Occipital lobe (tissue), 3 donors: ENCODE data around the gene SASS6. TPM values are rescaled to one million over a fixed set of nuclear protein-coding genes. Genes with fewer than 3 reads are reported as not detected.
"Not testable (repeated sequence)": the region's sequence is repeated elsewhere in the genome, so short reads cannot be mapped to it uniquely, and the experiment has no call there.

Experiments used
- DNase-seq: peaks from one replicate; lab custom pipeline; 2025; lab: John Stamatoyannopoulos, UW
- small RNA-seq: library from RNA; depleted of rRNA; stranded (forward); fragments of <200 nt; gene quantifications from one replicate; pipeline ENCODE3, GENCODE V24; 2014
- total RNA-seq: library from RNA; depleted of rRNA; stranded (reverse); fragments of >200 nt; gene quantifications from one replicate; pipeline ENCODE4 v1.2.3, GENCODE V29; 2014

The SASS6 gene
- total RNA-seq, 1 donor from 2014 or later: 4.7 TPM

DNA sequence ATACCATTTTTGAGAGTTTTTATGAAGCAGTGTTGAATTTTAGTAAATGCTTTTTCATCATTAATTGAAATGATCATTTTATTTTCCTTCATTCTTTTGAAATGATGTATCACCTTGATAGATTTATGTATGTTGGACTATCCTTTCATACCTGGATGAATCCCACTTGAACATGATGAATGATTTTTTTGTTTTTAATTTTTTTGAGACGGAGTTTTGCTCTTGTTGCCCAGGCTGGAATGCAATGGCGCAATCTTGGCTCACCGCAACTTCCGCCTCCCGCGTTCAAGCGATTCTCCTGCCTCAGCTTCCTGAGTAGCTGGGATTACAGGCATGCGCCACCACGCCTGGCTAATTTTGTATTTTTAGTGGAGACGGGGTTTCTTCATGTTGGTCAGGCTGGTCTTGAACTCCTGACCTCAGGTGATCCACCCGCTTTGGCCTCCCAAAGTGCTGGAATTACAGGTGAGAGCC is 85.5 kb downstream of the SASS6 start:
- not testable (repeated sequence) for DNase-seq

- DNase-seq: no peak
These were observed 87.5 kb downstream of the SASS6 start for GRCh38 chr1:100045206-100045605.

DNA sequence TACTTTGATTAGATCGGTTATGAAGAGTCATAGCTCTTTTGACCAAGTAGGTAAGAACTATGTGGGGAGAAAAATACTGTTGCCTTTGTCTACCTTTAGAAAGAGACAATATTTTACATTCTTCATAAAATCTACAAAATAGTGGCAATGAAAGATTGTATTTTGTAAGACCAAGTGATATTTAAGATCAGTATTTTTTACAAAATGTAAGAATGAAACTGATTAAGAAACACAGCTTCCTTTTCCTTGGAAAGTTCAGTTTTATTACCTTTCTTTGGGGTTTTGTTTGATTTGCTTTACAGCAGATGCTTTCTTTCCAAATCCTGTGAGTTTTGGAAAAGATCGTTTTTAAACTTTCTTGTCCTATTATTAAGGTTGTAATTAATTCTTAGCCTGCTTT is 93.1 kb downstream of the SASS6 start:
- no peak for DNase-seq

DNA sequence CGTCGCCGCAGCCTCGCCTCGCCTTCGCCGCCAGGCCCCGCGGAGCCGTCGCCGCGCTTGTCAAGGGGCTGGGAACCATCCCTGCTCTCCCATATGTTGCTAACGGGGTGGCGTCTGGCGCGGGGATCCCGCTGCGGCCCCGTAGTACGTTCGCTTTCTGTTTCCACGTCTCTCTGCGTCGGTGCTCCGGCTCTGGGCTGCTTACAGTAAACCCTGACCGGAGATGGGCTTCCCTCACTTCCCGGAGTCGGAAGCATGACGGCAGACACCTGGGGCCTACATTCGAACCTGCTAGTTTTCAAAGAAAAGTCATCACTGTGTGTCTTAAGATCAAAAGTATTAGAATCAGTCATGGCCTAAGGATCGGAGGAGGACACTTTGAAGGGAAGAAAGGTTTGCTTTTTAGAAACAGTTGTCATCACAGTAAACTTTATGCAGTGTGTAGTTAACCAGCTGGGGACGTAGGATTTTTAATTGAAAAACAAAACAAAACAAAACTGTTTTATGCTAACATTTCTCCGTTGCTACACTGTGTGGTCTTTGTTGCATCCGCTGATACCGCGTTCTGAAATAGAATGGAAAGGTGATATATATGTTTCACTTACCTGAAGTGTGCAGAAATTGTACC is 94.0 kb downstream of the SASS6 start:
- peak; percentile 64 for DNase-seq

DNA sequence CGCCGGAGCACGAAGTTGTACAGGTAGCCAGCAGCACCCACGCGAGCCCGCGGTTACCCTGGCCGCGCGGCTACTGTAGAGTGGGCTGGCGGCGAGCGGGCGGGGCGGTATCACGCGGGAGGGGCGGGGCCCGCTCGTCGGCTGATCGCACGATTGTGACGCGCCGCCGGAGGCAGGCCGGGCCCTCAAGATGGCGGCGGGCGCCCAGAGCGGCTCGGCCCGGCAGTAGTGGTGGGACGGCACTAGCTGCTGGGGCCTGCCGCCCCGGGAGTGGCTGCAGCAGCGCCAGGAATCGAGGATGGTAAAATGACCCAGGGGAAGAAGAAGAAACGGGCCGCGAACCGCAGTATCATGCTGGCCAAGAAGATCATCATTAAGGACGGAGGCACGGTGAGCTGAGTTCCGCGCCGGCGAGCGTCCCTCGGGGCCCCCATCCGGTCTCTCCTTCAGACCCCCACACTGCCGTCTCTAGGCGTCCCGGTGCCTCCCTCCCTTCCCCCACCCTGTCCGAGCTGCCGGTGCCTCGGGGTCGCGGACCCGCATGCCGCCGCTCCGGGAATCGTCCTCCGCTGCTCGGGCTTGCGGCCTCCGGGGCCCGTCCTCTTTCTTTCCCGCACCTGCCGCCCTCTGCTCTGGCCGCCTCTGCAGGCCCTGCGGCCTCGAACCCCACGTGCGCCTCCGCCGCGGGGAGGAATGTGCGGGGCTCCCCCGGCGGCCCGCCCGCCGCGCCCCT is 94.6 kb downstream of the SASS6 start:
- peak; percentile 83 for DNase-seq

GRCh38 chr1:100037656-100037926 is 95.1 kb downstream of the SASS6 start:
- DNase-seq: no peak

DNA sequence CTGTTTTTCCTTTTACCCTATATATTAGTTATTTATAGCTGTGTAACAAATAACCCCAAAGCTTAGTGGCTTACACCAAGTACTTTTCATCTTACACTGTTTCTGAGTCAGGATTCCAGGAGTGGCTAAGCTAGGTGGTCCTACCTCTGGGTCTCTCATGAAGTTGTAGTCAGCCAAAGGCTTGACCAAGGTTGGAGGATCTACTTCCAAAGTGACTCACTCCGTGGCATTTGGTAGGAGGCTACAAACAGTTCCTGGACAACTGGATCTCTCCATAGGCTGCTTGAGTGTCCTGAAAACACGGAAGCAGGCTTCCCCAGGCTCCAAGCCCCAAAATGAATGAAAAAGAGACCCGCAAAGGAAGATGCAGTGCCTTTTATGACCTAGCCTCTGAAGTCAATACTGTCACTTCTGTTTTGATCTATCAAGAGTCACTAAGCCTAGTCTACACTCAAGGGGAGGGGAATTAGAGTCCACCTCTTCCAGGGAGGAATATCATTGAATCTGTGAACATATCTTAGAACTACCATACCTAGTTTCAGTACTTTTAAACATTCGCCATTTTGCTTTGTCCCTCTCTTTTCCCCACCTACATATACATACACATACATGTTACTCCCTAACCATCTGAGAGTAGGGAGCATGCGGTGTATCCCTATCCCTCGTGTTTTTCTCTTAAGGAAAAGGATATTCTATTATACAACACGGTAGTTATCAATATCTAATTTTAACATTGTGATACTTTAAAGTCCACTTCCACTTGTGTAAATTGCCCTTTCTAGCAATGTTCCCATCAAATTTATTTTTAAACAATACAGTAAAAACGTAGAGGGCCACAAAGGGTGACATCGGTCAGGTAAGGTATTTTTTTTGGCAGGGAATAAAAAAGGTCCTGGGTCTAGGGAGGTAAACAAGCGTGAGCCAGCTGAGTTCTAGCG is 95.7 kb downstream of the SASS6 start:
- no peak for DNase-seq

GRCh38 chr1:100035214-100035613 is 97.5 kb downstream of the SASS6 start:
- no peak for DNase-seq

DNA sequence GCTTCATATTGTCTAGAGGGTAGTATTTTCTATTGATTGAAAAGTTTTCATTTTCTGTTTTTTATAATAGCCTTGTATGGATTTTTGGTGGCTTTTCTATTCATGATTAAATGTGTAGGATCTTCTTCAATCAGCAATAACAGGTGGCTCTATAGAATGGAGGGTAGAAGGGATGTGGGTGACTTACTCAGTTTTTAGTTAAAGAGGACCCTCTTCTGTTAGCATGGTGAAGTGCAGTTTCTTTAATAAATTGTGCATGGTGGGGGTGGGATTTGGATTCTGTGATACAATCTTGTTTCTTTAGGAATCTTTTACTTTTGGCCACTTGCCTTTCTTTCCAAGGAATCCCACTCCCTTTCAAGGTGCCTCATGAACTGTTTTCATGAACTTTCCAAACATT is 98.3 kb downstream of the SASS6 start:
- no peak for DNase-seq

Small RNAs within 50 kb of the gene (small RNA-seq; reads per million reads assigned to genes)
- gene AC093019.1: not detected

Other genes with a start within 250 kb of the SASS6 start
- gene SLC35A3, start 162.9 kb downstream of the SASS6 start, total RNA-seq: 44.1 TPM
- 33.8 TPM for gene TRMT13, start 233 bp upstream of the SASS6 start, total RNA-seq
- gene LRRC39, start 45.3 kb upstream of the SASS6 start, total RNA-seq: 8.0 TPM
- gene DBT, start 116.9 kb upstream of the SASS6 start, total RNA-seq: 7.8 TPM
- 60.8 TPM for gene RTCA, start 133.3 kb upstream of the SASS6 start, total RNA-seq
- gene CDC14A, start 219.6 kb upstream of the SASS6 start, total RNA-seq: 5.1 TPM